ENCODE measurements around the gene RNU1-3.
"Not testable (repeated sequence)": the region's sequence is repeated elsewhere in the genome, so short reads cannot be mapped to it uniquely, and the experiment has no call there.

DNA sequence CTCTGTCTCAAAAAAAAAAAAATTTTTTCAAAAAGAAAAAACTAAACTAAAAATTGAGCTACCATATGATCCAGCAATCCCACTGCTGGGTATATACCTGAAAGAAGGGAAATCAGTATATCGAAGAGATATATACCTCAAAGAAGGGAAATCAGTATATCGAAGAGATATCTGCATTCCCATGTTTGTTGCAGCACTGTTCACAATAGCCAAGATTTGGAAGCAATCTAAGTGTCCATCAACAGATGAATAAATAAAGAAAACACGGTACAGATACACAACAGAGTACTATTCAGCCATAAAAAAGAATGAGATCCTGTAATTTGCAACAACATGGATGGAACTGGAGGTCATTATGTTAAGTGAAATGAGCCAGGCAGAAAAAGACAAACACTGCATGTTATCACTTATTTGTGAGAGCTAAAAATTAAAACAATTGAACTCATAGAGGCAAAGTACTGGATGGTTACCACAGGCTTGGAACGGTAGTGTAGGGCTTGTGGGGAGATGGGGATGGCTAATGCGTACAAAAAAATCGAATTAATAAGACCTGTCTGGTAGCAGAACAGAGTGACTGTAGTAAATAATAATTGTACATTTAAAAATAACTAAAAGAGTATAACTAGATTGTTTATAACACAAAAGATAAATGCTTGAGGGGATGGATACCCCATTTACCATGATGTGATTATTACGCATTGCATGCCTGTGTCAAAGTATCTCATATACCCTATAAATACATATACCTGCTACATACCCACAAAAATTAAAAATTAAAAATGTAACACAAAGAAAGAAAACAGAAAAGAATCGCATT is 25.4 kb downstream of the RNU1-3 start:
- TF ChIP-seq CTCF, EZH2 (IDR thresholded peaks at IDR 0.05): not testable (repeated sequence)

Data from neural progenitor cell (in vitro differentiated cells).